ENCODE data around the gene MAP1B. TPM values are rescaled to one million over a fixed set of nuclear protein-coding genes. Genes with fewer than 3 reads are reported as not detected.

MAP1B gene
- total and polyA plus RNA-seq, 4 donors: 0.58 to 5.0 (median 2.1) TPM

GRCh38 chr5:72160329-72160728 is 53.1 kb downstream of the MAP1B start:
- no peak for TF ChIP-seq RXRA (IDR thresholded peaks at IDR 0.05)
- no peak for TF ChIP-seq RAD21 (IDR thresholded peaks at IDR 0.05)
- TF ChIP-seq REST (IDR thresholded peaks at IDR 0.05): no peak
- no peak for TF ChIP-seq GABPA (IDR thresholded peaks at IDR 0.05 in 1 of 2, conservative IDR thresholded peaks at IDR 0.05 in 1 of 2)
- no peak for TF ChIP-seq TAF1 (conservative IDR thresholded peaks at IDR 0.05)
- no peak for TF ChIP-seq NR2F2 (IDR thresholded peaks at IDR 0.05)
- TF ChIP-seq CTCF (IDR thresholded peaks at IDR 0.05; ENCODE audit: low read depth, low read length, missing input control): no peak
- TF ChIP-seq FOXA1 (IDR thresholded peaks at IDR 0.05): no peak
- no peak for TF ChIP-seq SP1 (IDR thresholded peaks at IDR 0.05)
- no peak for TF ChIP-seq JUND (IDR thresholded peaks at IDR 0.05)
- TF ChIP-seq HNF4G (IDR thresholded peaks at IDR 0.05): no peak
- no peak for TF ChIP-seq YY1 (IDR thresholded peaks at IDR 0.05)
- no peak for TF ChIP-seq MAX (IDR thresholded peaks at IDR 0.05)
- no peak for TF ChIP-seq ZBTB33 (IDR thresholded peaks at IDR 0.05)
- TF ChIP-seq HNF4A (conservative IDR thresholded peaks at IDR 0.05): no peak
- no peak for TF ChIP-seq FOXA2 (IDR thresholded peaks at IDR 0.05)
- no peaks in the 10 kb centered on the region for H3K27me3 ChIP-seq (ENCODE audit: control insufficient read depth in 4 of 4, insufficient read depth in 4 of 4, low read length in 3 of 4)
- H3K9ac ChIP-seq (ENCODE audit: low read depth in 1 of 2, low read length in 2 of 2): no peak overlapping the region
- WGBS: 94% methylated on average over 1 of the region's 1 CpG
- H3K4me3 ChIP-seq (ENCODE audit: low read depth in 1 of 3, low read length in 3 of 3): no peak overlapping the region
- no peaks in the 10 kb centered on the region for H3K4me1 ChIP-seq (ENCODE audit: control insufficient read depth in 4 of 4, insufficient read depth in 4 of 4, low read length in 3 of 4)
- no peaks in the 10 kb centered on the region for H3K36me3 ChIP-seq (ENCODE audit: control insufficient read depth in 4 of 4, insufficient read depth in 3 of 4, low read depth in 1 of 4, low read length in 3 of 4)
- no peak for DNase-seq (ENCODE audit: low spot score)
- no peaks in the 10 kb centered on the region for H3K9me3 ChIP-seq (ENCODE audit: control insufficient read depth in 4 of 4, low read length in 3 of 4)
- H3K27ac ChIP-seq (ENCODE audit: low read depth in 1 of 2, low read length in 2 of 2): no peak overlapping the region

GRCh38 chr5:72160959-72161358 is 53.7 kb downstream of the MAP1B start:
- no peak overlapping the region for H3K4me3 ChIP-seq (ENCODE audit: low read depth in 1 of 3, low read length in 3 of 3)
- H3K9ac ChIP-seq (ENCODE audit: low read depth in 1 of 2, low read length in 2 of 2): no peak overlapping the region
- no peak for TF ChIP-seq EGR1 (IDR thresholded peaks at IDR 0.05; ENCODE audit: low read depth in 2 of 2)
- no peak for TF ChIP-seq GABPA (IDR thresholded peaks at IDR 0.05 in 1 of 2, conservative IDR thresholded peaks at IDR 0.05 in 1 of 2)
- TF ChIP-seq RAD21 (IDR thresholded peaks at IDR 0.05): no peak
- no peak for TF ChIP-seq HNF4G (IDR thresholded peaks at IDR 0.05)
- TF ChIP-seq ATF3 (IDR thresholded peaks at IDR 0.05): no peak
- no peak for TF ChIP-seq FOXA2 (IDR thresholded peaks at IDR 0.05)
- no peak for TF ChIP-seq TAF1 (conservative IDR thresholded peaks at IDR 0.05)
- no peak for TF ChIP-seq CTCF (IDR thresholded peaks at IDR 0.05; ENCODE audit: low read depth, low read length, missing input control)
- TF ChIP-seq NR2F2 (IDR thresholded peaks at IDR 0.05): no peak
- TF ChIP-seq FOXA1 (IDR thresholded peaks at IDR 0.05): no peak
- no peak for TF ChIP-seq REST (IDR thresholded peaks at IDR 0.05)
- TF ChIP-seq RXRA (IDR thresholded peaks at IDR 0.05): no peak
- no peak for TF ChIP-seq YY1 (IDR thresholded peaks at IDR 0.05)
- TF ChIP-seq MAX (IDR thresholded peaks at IDR 0.05): no peak

More at GRCh38 chr5:72160959-72161358, 53.7 kb downstream of the MAP1B start:
- no peak overlapping the region for H3K27ac ChIP-seq (ENCODE audit: low read depth in 1 of 2, low read length in 2 of 2)
- H3K36me3 ChIP-seq (ENCODE audit: control insufficient read depth in 4 of 4, insufficient read depth in 3 of 4, low read depth in 1 of 4, low read length in 3 of 4): no peaks in the 10 kb centered on the region
- H3K27me3 ChIP-seq (ENCODE audit: control insufficient read depth in 4 of 4, insufficient read depth in 4 of 4, low read length in 3 of 4): no peaks in the 10 kb centered on the region
- no peak for DNase-seq (ENCODE audit: low spot score)
- H3K4me1 ChIP-seq (ENCODE audit: control insufficient read depth in 4 of 4, insufficient read depth in 4 of 4, low read length in 3 of 4): no peaks in the 10 kb centered on the region
- H3K9me3 ChIP-seq (ENCODE audit: control insufficient read depth in 4 of 4, low read length in 3 of 4): no peaks in the 10 kb centered on the region
